ENCODE data around the gene SGSM1. TPM values are rescaled to one million over a fixed set of nuclear protein-coding genes. Genes with fewer than 3 reads are reported as not detected.

Gene SGSM1
- not detected in 2 replicates for total RNA-seq (2014; rRNA removed; shearing (Covaris generic); ENCODE audit: low replicate concordance)

DNA sequence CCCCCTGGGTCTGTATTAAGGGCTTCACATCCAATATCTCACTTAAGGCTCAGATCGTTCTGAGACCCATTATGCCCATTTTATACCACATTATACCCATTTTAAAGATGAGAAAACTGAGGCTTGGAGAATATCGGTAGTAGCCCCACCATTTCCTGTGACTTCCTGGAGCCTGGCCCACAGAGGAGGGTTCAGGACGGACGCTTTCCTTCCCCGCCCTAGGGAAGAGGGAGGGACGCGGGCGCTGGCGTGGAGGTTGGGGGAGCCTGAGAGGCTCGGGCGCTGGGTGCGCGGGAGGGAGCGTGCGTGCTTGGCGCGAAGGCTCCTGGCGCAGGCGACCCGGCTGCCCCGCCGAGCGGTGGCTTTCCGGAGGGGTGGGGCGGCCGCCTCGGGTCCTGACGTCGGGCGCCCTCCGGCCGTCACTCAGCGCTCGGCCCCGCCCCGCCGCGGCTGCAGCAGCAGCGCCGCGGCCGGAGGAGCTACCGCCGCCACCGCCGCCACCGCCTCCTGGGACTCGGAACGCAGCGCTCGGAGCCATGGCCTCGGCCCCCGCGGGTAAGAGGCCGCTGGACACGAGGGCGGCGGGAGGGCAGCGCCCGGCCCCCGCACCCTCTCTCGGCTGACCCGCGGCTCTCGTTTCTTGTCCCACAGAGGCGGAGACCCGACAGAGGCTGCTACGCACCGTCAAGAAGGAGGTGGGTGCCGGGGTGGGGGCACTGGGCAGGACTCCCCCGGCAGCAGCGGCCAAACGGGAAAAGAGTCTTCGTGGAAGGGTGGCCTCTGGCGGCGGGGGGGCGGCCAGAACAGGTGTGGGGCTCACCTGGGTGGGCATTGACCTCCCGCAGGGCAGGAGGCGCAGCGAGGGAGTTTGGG, at the start of gene SGSM1:
Gene SGSM1 (plus strand): TSS at position 422 of the 873 bp plus-strand sequence. CDS start 115 bp downstream, at position 537.
- Histone ChIP-seq H3K36me3 (no peaks in the 10 kb centered on the region), H3K4me3 (peak within 1 kb of the TSS; percentile 40), H3K9me3 (no peaks in the 10 kb centered on the region), H3K27me3 (no peaks in the 10 kb centered on the region)
- peak; percentile 72 for DNase-seq

DNA sequence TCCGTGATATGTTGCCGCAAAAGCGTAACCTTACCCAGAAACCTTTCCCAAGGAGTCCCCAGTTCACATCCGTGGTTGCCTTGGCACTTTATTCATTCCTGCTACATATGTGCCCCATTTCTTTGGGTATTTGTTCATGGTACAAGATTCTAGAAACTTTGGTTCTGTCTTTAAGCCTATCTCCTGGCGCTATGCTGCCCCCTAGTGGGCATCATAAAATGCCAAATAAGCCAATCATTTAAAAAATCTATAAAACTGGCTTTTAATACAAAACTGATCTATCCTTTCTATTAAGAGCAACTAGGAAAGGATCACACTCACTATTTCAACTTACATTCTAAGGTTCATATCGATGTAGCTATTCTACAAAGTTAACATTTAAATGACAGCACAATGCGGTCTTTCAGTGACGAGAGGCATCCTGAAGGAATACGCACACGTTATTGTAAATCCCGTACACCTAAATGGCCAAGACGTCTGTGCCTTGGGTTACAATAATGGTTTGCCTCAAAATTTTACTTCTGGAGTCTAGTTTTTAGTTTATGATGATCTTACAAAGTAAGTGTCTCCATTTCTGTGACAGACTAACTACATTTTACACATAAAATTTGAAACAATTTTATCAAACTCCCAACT, 47.7 kb upstream of the SGSM1 start:
- peaks cover 12% of the 10 kb centered on the region for H3K27me3 ChIP-seq
- H3K4me3 ChIP-seq, result no peak overlapping the region
- no peaks in the 10 kb centered on the region for H3K36me3 ChIP-seq
- no peak for DNase-seq
- no peaks in the 10 kb centered on the region for H3K9me3 ChIP-seq

- no peak for DNase-seq
- peaks cover 4% of the 10 kb centered on the region; the same call in 1 of the 2 replicates for H3K27me3 ChIP-seq
- H3K4me3 ChIP-seq, result no peak overlapping the region
- H3K36me3 ChIP-seq, result no peaks in the 10 kb centered on the region
- no peaks in the 10 kb centered on the region for H3K9me3 ChIP-seq
These were observed 46.2 kb upstream of the SGSM1 start for GRCh38 chr22:24759765-24760164.

DNA sequence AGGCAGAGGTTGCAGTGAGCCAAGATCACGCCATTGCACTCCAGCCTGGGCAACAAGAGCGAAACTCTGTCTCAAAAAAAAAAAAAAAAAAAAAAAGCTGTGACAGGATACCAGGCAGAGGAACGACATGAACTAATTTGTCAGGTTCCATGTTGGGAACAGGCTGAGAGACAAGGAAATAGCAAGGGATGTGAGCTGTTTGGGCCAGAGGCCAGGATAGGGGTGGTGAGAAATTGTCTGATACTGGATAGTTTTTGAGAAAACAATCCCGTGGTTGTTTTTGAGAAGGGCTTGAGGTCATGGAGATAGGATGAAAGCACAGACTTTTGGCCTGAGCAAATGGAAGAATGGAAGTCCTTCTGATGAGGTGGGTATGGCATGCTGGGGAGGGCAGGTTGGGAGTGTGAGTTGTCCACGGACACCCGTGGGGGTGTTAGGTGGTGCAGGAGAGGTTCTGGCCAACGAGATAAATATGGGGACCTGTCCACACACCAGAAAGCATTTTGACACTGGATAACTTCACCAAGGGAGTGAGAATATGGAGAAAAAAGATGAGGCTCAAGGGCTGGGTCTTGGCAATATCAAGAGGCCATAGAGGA, 45.2 kb upstream of the SGSM1 start:
- Histone ChIP-seq H3K4me3 (no peak overlapping the region), H3K27me3 (no peaks in the 10 kb centered on the region; the same call in 1 of the 2 replicates), H3K36me3 (no peaks in the 10 kb centered on the region), H3K9me3 (no peaks in the 10 kb centered on the region)
- no peak for DNase-seq

DNA sequence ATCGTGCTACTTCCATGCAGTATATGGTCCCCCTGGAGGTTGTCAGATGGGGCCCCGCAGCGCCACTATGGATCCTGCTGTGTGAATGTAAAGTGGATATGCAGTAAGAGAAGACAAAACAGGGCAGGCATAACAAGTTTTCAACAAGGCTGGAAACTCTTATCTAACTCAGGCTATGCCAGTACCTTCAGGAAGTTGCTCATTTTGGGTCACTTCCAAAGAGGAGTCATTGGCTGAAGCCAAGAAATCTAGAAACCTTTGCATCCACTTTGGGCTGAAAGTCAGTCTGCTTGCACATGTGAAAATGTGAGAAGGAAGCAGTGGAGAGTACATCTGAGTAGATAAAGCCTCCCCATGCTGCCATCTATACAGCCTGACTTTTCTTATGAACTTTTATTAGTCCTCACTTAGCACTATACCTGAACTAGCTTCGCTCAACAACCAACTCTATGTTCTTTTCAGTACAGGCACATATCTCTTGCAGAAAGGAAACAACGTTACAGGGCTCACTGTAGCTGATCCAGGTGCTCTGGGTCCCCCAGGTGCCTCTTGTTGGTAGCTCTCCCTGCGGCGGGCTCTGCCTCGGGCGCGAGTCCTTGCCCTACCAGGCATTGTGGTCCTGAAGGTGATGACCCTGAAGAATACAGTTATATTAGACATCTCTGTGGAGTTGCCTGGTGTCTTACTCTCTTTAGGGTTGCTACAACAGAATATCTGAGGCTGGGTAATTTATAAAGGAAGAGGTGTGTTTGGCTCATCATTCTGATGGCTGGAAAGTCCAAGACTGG, 43.9 kb upstream of the SGSM1 start:
- no peak for DNase-seq
- no peak overlapping the region for H3K4me3 ChIP-seq
- no peaks in the 10 kb centered on the region for H3K9me3 ChIP-seq
- no peaks in the 10 kb centered on the region for H3K36me3 ChIP-seq
- no peaks in the 10 kb centered on the region; the same call in 1 of the 2 replicates for H3K27me3 ChIP-seq

GRCh38 chr22:24763872-24764485, 42.0 kb upstream of the SGSM1 start:
- no peaks in the 10 kb centered on the region for H3K36me3 ChIP-seq
- H3K9me3 ChIP-seq, result no peaks in the 10 kb centered on the region
- no peaks in the 10 kb centered on the region; the same call in 1 of the 2 replicates for H3K27me3 ChIP-seq
- no peak for DNase-seq
- H3K4me3 ChIP-seq, result no peak overlapping the region

GRCh38 chr22:24765166-24765565, 40.8 kb upstream of the SGSM1 start:
- Histone ChIP-seq H3K9me3 (no peaks in the 10 kb centered on the region), H3K36me3 (no peaks in the 10 kb centered on the region), H3K4me3 (no peak overlapping the region), H3K27me3 (no peaks in the 10 kb centered on the region; the same call in 1 of the 2 replicates)
- DNase-seq, result no peak

- peak; percentile 41 for DNase-seq
- no peaks in the 10 kb centered on the region for H3K9me3 ChIP-seq
- H3K27me3 ChIP-seq, result no peaks in the 10 kb centered on the region; the same call in 1 of the 2 replicates
- H3K36me3 ChIP-seq, result no peaks in the 10 kb centered on the region
- no peak overlapping the region for H3K4me3 ChIP-seq
These were observed 37.3 kb upstream of the SGSM1 start for GRCh38 chr22:24768537-24769374.

DNA sequence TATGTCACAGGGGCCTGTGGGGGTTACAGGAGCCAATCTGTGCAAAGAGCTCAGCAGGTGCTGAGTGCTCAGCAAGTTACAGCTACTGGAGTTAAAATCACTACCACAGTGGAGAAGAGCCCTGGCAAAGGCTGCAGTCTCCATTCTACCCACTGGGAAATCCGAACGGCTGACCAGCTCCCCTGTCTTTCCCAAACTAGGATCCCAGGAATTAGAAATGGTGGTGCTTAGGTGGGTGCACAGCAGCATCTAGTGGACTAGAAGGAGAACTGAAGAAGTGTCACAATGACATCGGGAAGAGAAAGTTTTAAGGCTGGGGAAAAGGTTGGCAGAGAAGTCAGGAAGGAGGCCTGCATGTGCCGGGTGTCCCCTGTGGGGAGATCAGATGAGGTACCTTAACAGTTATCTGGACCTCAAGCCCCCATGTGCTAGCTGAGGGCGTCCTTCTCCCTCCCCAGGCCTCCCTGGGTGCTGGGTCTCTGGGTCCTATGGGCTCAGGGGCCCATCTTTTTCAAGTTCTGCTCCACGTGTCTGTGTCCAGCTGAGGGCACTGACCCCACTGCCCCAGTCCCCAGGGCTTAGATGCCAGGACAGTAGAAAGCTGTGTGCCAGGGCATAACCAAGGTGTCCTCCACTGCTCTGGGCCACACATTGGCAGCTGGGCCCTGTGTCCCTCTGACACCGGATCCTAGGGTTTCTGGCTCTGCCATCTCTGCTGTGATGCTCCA, 33.4 kb upstream of the SGSM1 start:
- H3K27me3 ChIP-seq, result peaks cover 6% of the 10 kb centered on the region
- DNase-seq, result no peak

DNA sequence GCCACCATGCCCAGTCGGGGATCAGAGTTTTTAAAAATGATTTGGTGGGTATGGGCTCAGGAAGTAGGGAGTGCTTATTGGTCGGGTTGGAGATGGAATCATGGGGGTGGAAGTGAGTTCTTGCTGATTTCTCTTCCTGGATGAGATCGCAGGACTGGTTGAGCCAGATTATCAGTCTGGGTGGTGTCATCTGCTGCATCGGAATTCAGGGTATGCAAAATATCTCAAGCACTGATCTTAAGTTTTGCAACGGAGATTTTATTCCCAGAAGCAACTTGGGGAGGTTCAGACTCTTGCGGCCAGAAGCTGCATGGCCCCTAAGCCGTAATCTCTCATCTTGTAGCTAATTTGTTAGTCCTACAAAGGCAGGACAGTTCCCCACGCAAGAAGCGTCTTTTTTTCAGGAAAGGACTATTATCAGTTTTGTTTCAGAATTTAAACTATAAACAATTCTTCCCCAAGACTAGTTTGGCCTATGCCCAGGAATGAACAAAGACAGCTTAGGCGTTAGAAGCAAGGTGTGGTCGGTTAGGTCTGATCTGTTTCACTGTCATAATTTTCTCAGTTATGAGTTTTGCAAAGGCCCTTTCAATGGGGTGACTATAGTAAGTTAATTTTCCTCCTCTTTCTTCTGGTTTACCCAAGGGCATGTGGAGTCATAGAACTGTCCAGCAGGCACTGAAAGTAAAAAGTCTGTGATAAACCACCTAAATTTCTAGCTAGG, 30.1 kb upstream of the SGSM1 start:
- Histone ChIP-seq H3K27me3 (peaks cover 6% of the 10 kb centered on the region), H3K36me3 (no peaks in the 10 kb centered on the region), H3K9me3 (no peaks in the 10 kb centered on the region), H3K4me3 (no peak overlapping the region)
- DNase-seq, result no peak

More for the DNA sequence above, 33.4 kb upstream of the SGSM1 start:
- H3K4me3 ChIP-seq, result no peak overlapping the region
- H3K36me3 ChIP-seq, result no peaks in the 10 kb centered on the region
- H3K9me3 ChIP-seq, result no peaks in the 10 kb centered on the region

GRCh38 chr22:24776525-24776924, 29.5 kb upstream of the SGSM1 start:
- no peaks in the 10 kb centered on the region for H3K36me3 ChIP-seq
- DNase-seq, result no peak
- no peak overlapping the region for H3K4me3 ChIP-seq
- H3K9me3 ChIP-seq, result no peaks in the 10 kb centered on the region
- peaks cover 6% of the 10 kb centered on the region for H3K27me3 ChIP-seq

DNA sequence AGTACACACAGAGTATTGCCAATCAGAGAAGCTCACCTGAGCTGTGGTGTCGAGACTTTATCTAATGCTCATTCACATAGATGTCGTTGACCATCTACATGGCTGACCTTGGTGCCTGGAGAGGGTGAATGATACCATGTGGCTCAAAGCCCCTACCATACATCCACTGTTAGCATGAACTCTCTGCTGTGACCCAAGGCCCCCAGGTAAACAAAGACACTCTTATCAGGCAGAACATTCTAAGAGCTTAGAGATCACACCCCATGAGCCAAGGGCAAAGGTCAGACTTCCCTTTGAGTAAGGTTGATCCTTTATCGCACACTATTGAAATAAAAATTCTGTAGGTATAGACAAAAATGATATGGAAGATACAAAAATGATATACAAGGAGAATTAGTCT, 16.5 kb upstream of the SGSM1 start:
- H3K4me3 ChIP-seq, result no peak overlapping the region
- H3K36me3 ChIP-seq, result no peaks in the 10 kb centered on the region
- no peaks in the 10 kb centered on the region for H3K9me3 ChIP-seq
- H3K27me3 ChIP-seq, result peaks cover 3% of the 10 kb centered on the region; the same call in 1 of the 2 replicates
- no peak for DNase-seq

- Histone ChIP-seq H3K27me3 (peaks cover 3% of the 10 kb centered on the region; the same call in 1 of the 2 replicates), H3K4me3 (no peak overlapping the region), H3K36me3 (no peaks in the 10 kb centered on the region), H3K9me3 (no peaks in the 10 kb centered on the region)
- DNase-seq, result no peak
These were observed 14.6 kb upstream of the SGSM1 start for GRCh38 chr22:24791362-24791761.

GRCh38 chr22:24796056-24796455, 10.0 kb upstream of the SGSM1 start:
- Histone ChIP-seq H3K4me3 (no peak overlapping the region), H3K36me3 (no peaks in the 10 kb centered on the region), H3K9me3 (no peaks in the 10 kb centered on the region), H3K27me3 (peaks cover 3% of the 10 kb centered on the region; the same call in 1 of the 2 replicates)
- no peak for DNase-seq

All from MG63 (cell line).